HCT116 (cell line): ENCODE data around the gene LIMD2. TPM values are rescaled to one million over a fixed set of nuclear protein-coding genes. Genes with fewer than 3 reads are reported as not detected.

Source experiments
- ATAC-seq: fragments of 200-7000 bp; cut with Tn5 transposase; 2 replicates; pipeline ENCODE4 v1.9.1; 2020; ENCODE audit warnings: mild to moderate bottlenecking, moderate library complexity
- BruUV-seq: library from RNA; stranded (reverse); fragments of 400-500 nt; replicated peaks from 2 replicates; lab custom pipeline; 2021; lab: Mats Ljungman, UMichigan
- CTCF ChIA-PET: fragments of 300-600 bp; sonication (Branson Sonifier 250); formaldehyde crosslinking; loops from one replicate; lab custom pipeline; 2021; ENCODE audit warnings: antibody characterized with exemption; lab: Charles Lee
- POLR2A ChIA-PET: fragments of 300-600, 350-600 bp; sonication (Branson Sonifier 250); formaldehyde crosslinking; loops from one replicate; lab custom pipeline; 2021; ENCODE audit warnings: antibody characterized with exemption; lab: Charles Lee
- RAD21 ChIA-PET, 2 experiments: fragments of 300-600 bp; sonication (Branson Sonifier 250); formaldehyde crosslinking; loops; one replicate each; lab custom pipeline; 2023; ENCODE audit warnings: low total read pairs in 2 of 2; ENCODE audit not compliant: uncharacterized antibody in 2 of 2, unreplicated experiment in 2 of 2, low non-redundant PET in 1 of 2; lab: Charles Lee
- DNase-seq: peaks from one replicate; pipeline ENCODE4 v3.0.0-alpha.2; 2010; ENCODE audit warnings: low read depth, low spot score
- H2AFZ ChIP-seq: fragments of 200-600 bp; shearing (Covaris generic), sonication (generic); 2 replicates; pipeline ENCODE4 v1.6.1; 2017; ENCODE audit warnings: low read depth, mixed run types, mixed read lengths, antibody characterized with exemption, low read length; ENCODE audit not compliant: poor library complexity, severe bottlenecking
- H3K27ac ChIP-seq: 2 replicates; pipeline ENCODE4 v1.5.1; 2012; ENCODE audit warnings: low read depth, low read length
- H3K27me3 ChIP-seq: fragments of 200-600 bp; sonication (generic); 2 replicates; pipeline ENCODE4 v1.6.1; 2016; ENCODE audit warnings: mixed run types, low read length, mixed read lengths; ENCODE audit not compliant: insufficient read depth
- H3K36me3 ChIP-seq, 2 experiments: fragments of 200-500 bp in 1 of 2; fragments of 200-600 bp in 1 of 2; sonication (Bioruptor generic) in 1 of 2; sonication (generic) in 1 of 2; 2 replicates each; pipeline versions ENCODE4 v1.5.1 to v1.6.1; 2014 to 2016; ENCODE audit warnings: low read length in 2 of 2, inconsistent platforms in 1 of 2, mixed read lengths in 1 of 2, mixed run types in 1 of 2; ENCODE audit not compliant: insufficient read depth in 2 of 2, control insufficient read depth in 1 of 2
- H3K4me1 ChIP-seq, 2 experiments: fragments of 200-600 bp in 1 of 2; sonication (generic) in 1 of 2; 2 replicates each; pipeline versions ENCODE4 v1.5.1 to v1.6.1; 2012 to 2017; ENCODE audit warnings: low read length in 2 of 2, inconsistent platforms in 1 of 2, mild to moderate bottlenecking in 1 of 2, mixed read lengths in 1 of 2, mixed run types in 1 of 2, moderate library complexity in 1 of 2; ENCODE audit not compliant: insufficient read depth in 2 of 2, control insufficient read depth in 1 of 2
- H3K4me2 ChIP-seq: fragments of 200-600 bp; sonication (generic); 2 replicates; pipeline ENCODE4 v1.6.1; 2017; ENCODE audit warnings: mixed run types, low read length, mixed read lengths
- H3K4me3 ChIP-seq, 2 experiments: fragments of 200-600 bp in 1 of 2; sonication (generic) in 1 of 2; replicated peaks in 1 of 2; 2 replicates each; pipeline ENCODE4 v1.5.1; 2011 to 2016; ENCODE audit warnings: low read length in 2 of 2, control low read depth in 1 of 2, low read depth in 1 of 2, mild to moderate bottlenecking in 1 of 2, mixed read lengths in 1 of 2, mixed run types in 1 of 2
- H3K79me2 ChIP-seq: fragments of 200-600 bp; sonication (generic); 2 replicates; pipeline ENCODE4 v1.6.1; 2017; ENCODE audit warnings: mild to moderate bottlenecking, mixed run types, low read length, moderate library complexity, mixed read lengths; ENCODE audit not compliant: insufficient read depth
- H3K9ac ChIP-seq: fragments of 200-600 bp; sonication (generic); 2 replicates; pipeline ENCODE4 v1.6.1; 2016; ENCODE audit warnings: low read length, mixed read lengths
- H3K9me2 ChIP-seq: fragments of 200-600 bp; sonication (generic), shearing (Covaris generic); 2 replicates; pipeline ENCODE4 v1.6.1; 2017; ENCODE audit warnings: mixed run types, mild to moderate bottlenecking, moderate library complexity; ENCODE audit not compliant: insufficient read depth
- H3K9me3 ChIP-seq, 2 experiments: fragments of 200-500 bp in 1 of 2; fragments of 200-600 bp in 1 of 2; sonication (Bioruptor generic) in 1 of 2; sonication (generic) in 1 of 2; 2 replicates each; pipeline ENCODE4 v1.6.1; 2014 to 2017; ENCODE audit warnings: low read length in 2 of 2, mixed read lengths in 2 of 2, inconsistent platforms in 1 of 2, low read depth in 1 of 2, mild to moderate bottlenecking in 1 of 2, mixed run types in 1 of 2, moderate library complexity in 1 of 2; ENCODE audit not compliant: control insufficient read depth in 1 of 2, insufficient read depth in 1 of 2
- H4K20me1 ChIP-seq: fragments of 200-600 bp; sonication (generic), shearing (Covaris generic); 2 replicates; pipeline ENCODE4 v1.6.1; 2017; ENCODE audit warnings: mixed run types, mild to moderate bottlenecking, moderate library complexity; ENCODE audit not compliant: insufficient read depth
- ATF3 ChIP-seq: IDR thresholded peaks from 2 replicates; pipeline ENCODE4 v1.6.1; 2012
- CEBPB ChIP-seq: IDR thresholded peaks from 2 replicates; pipeline ENCODE4 v1.6.1; 2012; ENCODE audit warnings: low read depth
- CTCF ChIP-seq, 3 experiments: fragments of 200-600 bp in 1 of 3; sonication (generic) in 1 of 3; IDR thresholded peaks in 2 of 3; conservative IDR thresholded peaks in 1 of 3; 2 replicates each; pipeline ENCODE4 v1.5.1; 2012 to 2017; ENCODE audit warnings: low read depth in 2 of 3, low read length in 2 of 3, antibody characterized with exemption in 1 of 3, borderline replicate concordance in 1 of 3, control low read depth in 1 of 3, mild to moderate bottlenecking in 1 of 3, mixed read lengths in 1 of 3, mixed run types in 1 of 3, moderate library complexity in 1 of 3; ENCODE audit not compliant: insufficient read depth in 1 of 3
- EGR1 ChIP-seq: IDR thresholded peaks from 2 replicates; pipeline ENCODE4 v1.6.1; 2012; ENCODE audit warnings: low read depth
- ELF1 ChIP-seq: IDR thresholded peaks from 2 replicates; pipeline ENCODE4 v1.6.1; 2012; ENCODE audit warnings: low read depth, borderline replicate concordance
- FOSL1 ChIP-seq: IDR thresholded peaks from 2 replicates; pipeline ENCODE4 v1.6.1; 2012; ENCODE audit warnings: low read depth
- JUND ChIP-seq: IDR thresholded peaks from 2 replicates; pipeline ENCODE4 v1.6.1; 2012
- POLR2AphosphoS5 ChIP-seq: IDR thresholded peaks from 2 replicates; pipeline ENCODE4 v1.6.1; 2011; ENCODE audit warnings: mild to moderate bottlenecking, low read depth, low read length, moderate library complexity
- REST ChIP-seq: IDR thresholded peaks from 2 replicates; pipeline ENCODE4 v1.6.1; 2012; ENCODE audit warnings: low read depth
- SIN3A ChIP-seq: IDR thresholded peaks from 2 replicates; pipeline ENCODE4 v1.6.1; 2012; ENCODE audit warnings: low read depth
- SP1 ChIP-seq: IDR thresholded peaks from 2 replicates; pipeline ENCODE4 v1.6.1; 2012; ENCODE audit warnings: low read depth
- YY1 ChIP-seq: IDR thresholded peaks from 2 replicates; pipeline ENCODE4 v1.6.1; 2011; ENCODE audit warnings: low read length, low read depth, moderate library complexity, mild to moderate bottlenecking; ENCODE audit not compliant: insufficient replicate concordance; ENCODE audit errors: extremely low read depth
- ZBTB33 ChIP-seq: IDR thresholded peaks from 2 replicates; pipeline ENCODE4 v1.6.1; 2011; ENCODE audit warnings: mild to moderate bottlenecking, low read length, moderate library complexity; ENCODE audit not compliant: insufficient replicate concordance; ENCODE audit errors: extremely low read depth
- ZFX ChIP-seq: fragments of 450-650 bp; IDR thresholded peaks from 2 replicates; pipeline ENCODE4 v1.6.1; 2017
- ZNF274 ChIP-seq: fragments of 200-500 bp; sonication (Bioruptor generic); IDR thresholded peaks from 2 replicates; pipeline ENCODE4 v1.6.1; 2014; ENCODE audit warnings: mild to moderate bottlenecking, low read depth, low read length, inconsistent platforms
- intact Hi-C: fragments of 100-400 bp; cut with micrococcal nuclease; formaldehyde crosslinking; loops from 2 replicates; pipeline ENCODE4 v1.10.0; 2022
- total RNA-seq: library from RNA; stranded (reverse); gene quantifications from one replicate; pipeline ENCODE4 v1.2.1, GENCODE V29; 2021; ENCODE audit not compliant: unreplicated experiment

The LIMD2 gene
- total RNA-seq, 1 experiment from 2014 or later = 8.4 TPM

GRCh38 chr17:63647065-63647725 lies 52.7 kb downstream of the LIMD2 start:
- Histone ChIP-seq H3K9me3 (no peaks in the 10 kb centered on the region), H3K9me2 (no peaks in the 10 kb centered on the region), H3K79me2 (no peaks in the 10 kb centered on the region), H3K27ac (no peak overlapping the region), H3K27me3 (no peaks in the 10 kb centered on the region), H3K9ac (no peak overlapping the region), H3K4me2 (peak overlapping the region; percentile 6; the same call in 1 of the 2 replicates), H3K4me1 (peaks cover 8 to 13% of the 10 kb centered on the region in 2 experiments; a peak in 3 of 4 replicates), H2AFZ (no peak overlapping the region), H3K36me3 (no peaks in the 10 kb centered on the region), H4K20me1 (no peaks in the 10 kb centered on the region), H3K4me3 (no peak overlapping the region)
- DNase-seq (no peak), ATAC-seq (no peak; the same call in 1 of the 2 replicates)
- TF ChIP-seq CTCF (IDR thresholded peaks at IDR 0.05 in 2 of 3, conservative IDR thresholded peaks at IDR 0.05 in 1 of 3; ENCODE audit: borderline replicate concordance in 1 of 3, insufficient read depth in 1 of 3, low read depth in 2 of 3, low read length in 2 of 3) (no peak), ZBTB33 (no peak), YY1 (no peak), CEBPB (no peak), SIN3A (no peak), FOSL1 (no peak), JUND (no peak), EGR1 (no peak), ZNF274 (no peak), ZFX (no peak), POLR2AphosphoS5 (no peak), SP1 (no peak), REST (no peak), ELF1 (no peak), ATF3 (no peak)
- ChIA-PET POLR2A (no interaction called here), CTCF (no interaction called here), RAD21 (no interaction called here)
- no TSS peak for BruUV-seq
- intact Hi-C loops = no loop called here
